Measurements from ENCODE around the gene TMED4. TPM values are rescaled to one million over a fixed set of nuclear protein-coding genes. Genes with fewer than 3 reads are reported as not detected.

The TMED4 gene
- polyA plus RNA-seq, 3 donors = 45.7 to 76.7 (median 49.0) TPM

GRCh38 chr7:44630792-44631457 lies 48.9 kb upstream of the TMED4 start:
- peak overlapping the region; percentile 93 to 100 (median 98) for H3K27ac Mint-ChIP-seq
- H3K27me3 Mint-ChIP-seq (ENCODE audit: low read depth in 3 of 3) = no peaks in the 10 kb centered on the region
- Histone ChIP-seq H3K27ac (ENCODE audit: low read depth in 1 of 2, low read length in 2 of 2) (peak overlapping the region; percentile 87 to 92), H3K27me3 (ENCODE audit: control insufficient read depth in 2 of 2, insufficient read depth in 2 of 2, low read length in 2 of 2) (no peaks in the 10 kb centered on the region), H4K20me1 (ENCODE audit: insufficient read depth, low read length) (no peaks in the 10 kb centered on the region), H3K9ac (ENCODE audit: insufficient read depth, low read length, poor library complexity, severe bottlenecking) (no peak overlapping the region), H3K79me2 (ENCODE audit: insufficient read depth, low read length) (peaks cover 75% of the 10 kb centered on the region), H3K9me3 (replicated peaks in 1 of 2; ENCODE audit: control insufficient read depth in 1 of 2, insufficient read depth in 1 of 2, low read length in 2 of 2) (no peaks in the 10 kb centered on the region), H3K4me1 (ENCODE audit: control insufficient read depth in 1 of 2, insufficient read depth in 2 of 2, low read length in 2 of 2) (peaks cover 71 to 73% of the 10 kb centered on the region in 2 donors), H3K4me3 (replicated peaks in 1 of 3; ENCODE audit: low read depth in 2 of 3, low read length in 3 of 3) (peak overlapping the region in 1 of 3 experiments; percentile 24), H3K4me2 (replicated peaks; ENCODE audit: extremely low read depth, low read length, poor library complexity, severe bottlenecking) (peak overlapping the region; percentile 45), H3K36me3 (replicated peaks in 1 of 2; ENCODE audit: control insufficient read depth in 1 of 2, insufficient read depth in 2 of 2, low read length in 2 of 2) (peaks cover 12 to 19% of the 10 kb centered on the region in 2 donors), H2AFZ (ENCODE audit: insufficient read depth, low read depth, low read length, poor library complexity, severe bottlenecking) (no peak overlapping the region)
- peak overlapping the region in 1 of 2 donors; percentile 21 for H3K4me3 Mint-ChIP-seq
- peaks cover 31 to 63% of the 10 kb centered on the region in 2 donors for H3K36me3 Mint-ChIP-seq
- H3K9me3 Mint-ChIP-seq = no peaks in the 10 kb centered on the region
- WGBS (ENCODE audit: insufficient coverage) = 74% methylated on average over 7 of the region's 11 CpGs
- no peak for TF ChIP-seq CTCF (IDR thresholded peaks at IDR 0.05)
- DNase-seq = no peak
- H3K4me1 Mint-ChIP-seq = peaks cover 74% of the 10 kb centered on the region
- intact Hi-C loops (cut with micrococcal nuclease) = loop anchor here (10.0 kb wide), 2 partner anchors 46 to 214 kb away; partner anchors contain the start of genes H2AZ2 (in 1 of the 2) and TMED4 (in 1 of the 2)

GRCh38 chr7:44629829-44630522 lies 47.9 kb upstream of the TMED4 start:
- intact Hi-C loops (cut with micrococcal nuclease) = loop anchor here (10.0 kb wide), 2 partner anchors 45 to 215 kb away; partner anchors contain the start of genes H2AZ2 (in 1 of the 2) and TMED4 (in 1 of the 2)
- Histone ChIP-seq H3K4me1 (ENCODE audit: control insufficient read depth in 1 of 2, insufficient read depth in 2 of 2, low read length in 2 of 2) (peaks cover 61 to 64% of the 10 kb centered on the region in 2 donors), H3K9ac (ENCODE audit: insufficient read depth, low read length, poor library complexity, severe bottlenecking) (peak overlapping the region; percentile 16), H3K79me2 (ENCODE audit: insufficient read depth, low read length) (peaks cover 75% of the 10 kb centered on the region), H3K36me3 (replicated peaks in 1 of 2; ENCODE audit: control insufficient read depth in 1 of 2, insufficient read depth in 2 of 2, low read length in 2 of 2) (peaks cover 22 to 29% of the 10 kb centered on the region in 2 donors), H3K27me3 (ENCODE audit: control insufficient read depth in 2 of 2, insufficient read depth in 2 of 2, low read length in 2 of 2) (no peaks in the 10 kb centered on the region), H3K4me3 (replicated peaks in 1 of 3; ENCODE audit: low read depth in 2 of 3, low read length in 3 of 3) (peak overlapping the region in 1 of 3 experiments; percentile 24), H3K9me3 (replicated peaks in 1 of 2; ENCODE audit: control insufficient read depth in 1 of 2, insufficient read depth in 1 of 2, low read length in 2 of 2) (no peaks in the 10 kb centered on the region), H4K20me1 (ENCODE audit: insufficient read depth, low read length) (no peaks in the 10 kb centered on the region), H3K27ac (ENCODE audit: low read depth in 1 of 2, low read length in 2 of 2) (peak overlapping the region; percentile 87 to 92), H3K4me2 (replicated peaks; ENCODE audit: extremely low read depth, low read length, poor library complexity, severe bottlenecking) (peak overlapping the region; percentile 45), H2AFZ (ENCODE audit: insufficient read depth, low read depth, low read length, poor library complexity, severe bottlenecking) (no peak overlapping the region)
- peak overlapping the region; percentile 93 to 100 (median 98) for H3K27ac Mint-ChIP-seq
- peak overlapping the region in 1 of 2 donors; percentile 67 for H3K4me3 Mint-ChIP-seq
- H3K4me1 Mint-ChIP-seq = peaks cover 66% of the 10 kb centered on the region
- H3K27me3 Mint-ChIP-seq (ENCODE audit: low read depth in 3 of 3) = no peaks in the 10 kb centered on the region
- TF ChIP-seq CTCF (IDR thresholded peaks at IDR 0.05) = no peak
- peak; percentile 56 to 74 (median 71) for DNase-seq
- H3K9me3 Mint-ChIP-seq = no peaks in the 10 kb centered on the region
- 33% methylated on average over 10 of the region's 13 CpGs for WGBS (ENCODE audit: insufficient coverage)
- H3K36me3 Mint-ChIP-seq = peaks cover 40 to 66% of the 10 kb centered on the region in 2 donors

Data from CD14-positive monocyte (primary cell).